SK-N-SH (cell line): ENCODE measurements around the gene ENKUR.

Experiments
- CTCF ChIP-seq: fragments of 200-600 bp; sonication (generic); IDR thresholded peaks from 2 replicates; pipeline ENCODE4 v1.6.1; 2017; ENCODE audit warnings: antibody characterized with exemption, mild to moderate bottlenecking, moderate library complexity
- ELF1 ChIP-seq: IDR thresholded peaks from 2 replicates; pipeline ENCODE4 v1.4.0; 2012
- EP300 ChIP-seq, 2 experiments: IDR thresholded peaks; 2 replicates each; pipeline versions ENCODE4 v1.4.0 to v1.6.1; 2012; ENCODE audit warnings: borderline replicate concordance in 1 of 2, low read depth in 1 of 2, low read length in 1 of 2
- FOXJ3 ChIP-seq: sonication (generic); formaldehyde crosslinking; IDR thresholded peaks from 2 replicates; pipeline ENCODE4 v1.5.1; 2020; ENCODE audit warnings: mild to moderate bottlenecking, missing genetic modification reagents
- FOXM1 ChIP-seq: IDR thresholded peaks from 2 replicates; pipeline ENCODE4 v1.4.0; 2012; ENCODE audit warnings: low read depth, mild to moderate bottlenecking
- JUND ChIP-seq: IDR thresholded peaks from 2 replicates; pipeline ENCODE4 v1.4.0; 2012
- MAX ChIP-seq: IDR thresholded peaks from 2 replicates; pipeline ENCODE4 v1.4.0; 2012; ENCODE audit warnings: low read depth
- POLR2AphosphoS5 ChIP-seq: IDR thresholded peaks from 2 replicates; pipeline ENCODE4 v1.6.1; 2012; ENCODE audit warnings: low read depth, low read length
- REST ChIP-seq: IDR thresholded peaks from 2 replicates; pipeline ENCODE4 v1.6.1; 2012; ENCODE audit warnings: mild to moderate bottlenecking, low read depth, low read length, moderate library complexity
- RFX5 ChIP-seq: IDR thresholded peaks from 2 replicates; pipeline ENCODE4 v1.6.1; 2012; ENCODE audit warnings: mild to moderate bottlenecking, improper control_type of control experiment, low read length
- TAF1 ChIP-seq: IDR thresholded peaks from 2 replicates; pipeline ENCODE4 v1.6.1; 2012; ENCODE audit warnings: low read depth, mild to moderate bottlenecking, low read length, moderate library complexity, borderline replicate concordance
- TF ChIP-seq, protein P1 (sequence below): IDR thresholded peaks from 2 replicates; pipeline ENCODE4 v1.4.0; 2012; ENCODE audit warnings: low read depth, borderline replicate concordance
- TF ChIP-seq, protein P2 (sequence below): IDR thresholded peaks from 2 replicates; pipeline ENCODE4; 2012
- TF ChIP-seq, protein P3 (sequence below): fragments of 150-350 bp; IDR thresholded peaks from 2 replicates; pipeline ENCODE4 v1.6.1; 2017; ENCODE audit warnings: antibody characterized with exemption, low read length, low read depth, borderline replicate concordance

- TF ChIP-seq TAF1 (no peak), CTCF (no peak), FOXJ3 (CRISPR knock-in tag) (no peak), POLR2AphosphoS5 (no peak), FOXM1 (no peak), RFX5 (no peak), MAX (no peak), JUND (no peak), REST (no peak), ELF1 (no peak), EP300 (IDR thresholded peaks at IDR 0.05; ENCODE audit: borderline replicate concordance in 1 of 2, low read depth in 1 of 2, low read length in 1 of 2) (no peak)
- TF ChIP-seq, protein P1, sequence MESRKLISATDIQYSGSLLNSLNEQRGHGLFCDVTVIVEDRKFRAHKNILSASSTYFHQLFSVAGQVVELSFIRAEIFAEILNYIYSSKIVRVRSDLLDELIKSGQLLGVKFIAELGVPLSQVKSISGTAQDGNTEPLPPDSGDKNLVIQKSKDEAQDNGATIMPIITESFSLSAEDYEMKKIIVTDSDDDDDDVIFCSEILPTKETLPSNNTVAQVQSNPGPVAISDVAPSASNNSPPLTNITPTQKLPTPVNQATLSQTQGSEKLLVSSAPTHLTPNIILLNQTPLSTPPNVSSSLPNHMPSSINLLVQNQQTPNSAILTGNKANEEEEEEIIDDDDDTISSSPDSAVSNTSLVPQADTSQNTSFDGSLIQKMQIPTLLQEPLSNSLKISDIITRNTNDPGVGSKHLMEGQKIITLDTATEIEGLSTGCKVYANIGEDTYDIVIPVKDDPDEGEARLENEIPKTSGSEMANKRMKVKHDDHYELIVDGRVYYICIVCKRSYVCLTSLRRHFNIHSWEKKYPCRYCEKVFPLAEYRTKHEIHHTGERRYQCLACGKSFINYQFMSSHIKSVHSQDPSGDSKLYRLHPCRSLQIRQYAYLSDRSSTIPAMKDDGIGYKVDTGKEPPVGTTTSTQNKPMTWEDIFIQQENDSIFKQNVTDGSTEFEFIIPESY, result no peak
- TF ChIP-seq, protein P2, sequence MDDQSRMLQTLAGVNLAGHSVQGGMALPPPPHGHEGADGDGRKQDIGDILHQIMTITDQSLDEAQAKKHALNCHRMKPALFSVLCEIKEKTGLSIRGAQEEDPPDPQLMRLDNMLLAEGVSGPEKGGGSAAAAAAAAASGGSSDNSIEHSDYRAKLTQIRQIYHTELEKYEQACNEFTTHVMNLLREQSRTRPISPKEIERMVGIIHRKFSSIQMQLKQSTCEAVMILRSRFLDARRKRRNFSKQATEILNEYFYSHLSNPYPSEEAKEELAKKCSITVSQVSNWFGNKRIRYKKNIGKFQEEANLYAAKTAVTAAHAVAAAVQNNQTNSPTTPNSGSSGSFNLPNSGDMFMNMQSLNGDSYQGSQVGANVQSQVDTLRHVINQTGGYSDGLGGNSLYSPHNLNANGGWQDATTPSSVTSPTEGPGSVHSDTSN, result 0 out of 2 replicates have a peak, but pooled peaks have one; percentile 28
- TF ChIP-seq, protein P3, sequence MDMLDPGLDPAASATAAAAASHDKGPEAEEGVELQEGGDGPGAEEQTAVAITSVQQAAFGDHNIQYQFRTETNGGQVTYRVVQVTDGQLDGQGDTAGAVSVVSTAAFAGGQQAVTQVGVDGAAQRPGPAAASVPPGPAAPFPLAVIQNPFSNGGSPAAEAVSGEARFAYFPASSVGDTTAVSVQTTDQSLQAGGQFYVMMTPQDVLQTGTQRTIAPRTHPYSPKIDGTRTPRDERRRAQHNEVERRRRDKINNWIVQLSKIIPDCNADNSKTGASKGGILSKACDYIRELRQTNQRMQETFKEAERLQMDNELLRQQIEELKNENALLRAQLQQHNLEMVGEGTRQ, result no peak
Observed at GRCh38 chr10:24974976-24975375, 41.0 kb downstream of the ENKUR start.
